ENCODE results near the gene CSNK1D.

DNA sequence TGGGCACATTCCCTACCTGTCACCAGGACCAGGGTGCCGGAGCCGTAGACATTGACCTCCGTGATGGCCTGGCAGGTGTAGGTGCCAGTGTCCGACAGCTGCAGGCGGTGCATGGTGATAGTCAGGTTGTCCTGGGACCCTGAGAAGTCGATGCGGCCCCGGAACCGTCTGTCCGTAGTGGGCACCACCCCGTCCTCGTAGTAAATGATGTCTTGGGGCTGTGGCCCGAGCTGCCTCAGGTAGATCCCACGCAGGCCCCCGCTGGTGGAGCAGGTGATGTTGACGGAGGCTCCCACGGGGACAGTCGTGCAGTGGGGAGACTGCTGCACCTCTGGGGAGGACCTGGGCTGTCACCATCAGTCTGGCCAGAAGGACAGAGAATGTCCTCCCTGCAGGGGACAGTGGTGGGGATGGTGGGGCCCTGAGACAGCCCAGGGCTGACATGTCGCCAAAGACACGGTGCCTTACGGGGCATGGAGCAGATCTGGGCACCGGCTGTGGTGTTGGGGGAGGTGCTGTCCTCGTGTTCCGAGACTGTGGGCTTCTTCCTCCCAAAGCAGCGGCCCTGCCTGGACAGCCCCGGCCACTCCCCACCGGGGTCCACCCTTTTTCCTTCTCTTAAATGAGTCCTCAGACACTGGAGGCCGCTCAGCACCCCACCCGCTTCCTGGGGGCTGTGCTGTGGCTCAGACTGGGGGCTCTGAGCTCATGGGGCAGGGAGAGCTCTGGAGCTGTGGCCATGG is 43.3 kb upstream of the CSNK1D start:
- TF ChIP-seq, protein P1, sequence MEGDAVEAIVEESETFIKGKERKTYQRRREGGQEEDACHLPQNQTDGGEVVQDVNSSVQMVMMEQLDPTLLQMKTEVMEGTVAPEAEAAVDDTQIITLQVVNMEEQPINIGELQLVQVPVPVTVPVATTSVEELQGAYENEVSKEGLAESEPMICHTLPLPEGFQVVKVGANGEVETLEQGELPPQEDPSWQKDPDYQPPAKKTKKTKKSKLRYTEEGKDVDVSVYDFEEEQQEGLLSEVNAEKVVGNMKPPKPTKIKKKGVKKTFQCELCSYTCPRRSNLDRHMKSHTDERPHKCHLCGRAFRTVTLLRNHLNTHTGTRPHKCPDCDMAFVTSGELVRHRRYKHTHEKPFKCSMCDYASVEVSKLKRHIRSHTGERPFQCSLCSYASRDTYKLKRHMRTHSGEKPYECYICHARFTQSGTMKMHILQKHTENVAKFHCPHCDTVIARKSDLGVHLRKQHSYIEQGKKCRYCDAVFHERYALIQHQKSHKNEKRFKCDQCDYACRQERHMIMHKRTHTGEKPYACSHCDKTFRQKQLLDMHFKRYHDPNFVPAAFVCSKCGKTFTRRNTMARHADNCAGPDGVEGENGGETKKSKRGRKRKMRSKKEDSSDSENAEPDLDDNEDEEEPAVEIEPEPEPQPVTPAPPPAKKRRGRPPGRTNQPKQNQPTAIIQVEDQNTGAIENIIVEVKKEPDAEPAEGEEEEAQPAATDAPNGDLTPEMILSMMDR (IDR thresholded peaks at IDR 0.05): no peak
- TF ChIP-seq RELA (CRISPR knock-in tag; IDR thresholded peaks at IDR 0.05; ENCODE audit: borderline replicate concordance) (no peak), ZNF423 (CRISPR knock-in tag; IDR thresholded peaks at IDR 0.05) (no peak), MYBL2 (CRISPR knock-in tag; IDR thresholded peaks at IDR 0.05) (no peak), CBFB (CRISPR knock-in tag; IDR thresholded peaks at IDR 0.05; ENCODE audit: low read depth) (no peak), NR1H2 (CRISPR knock-in tag; IDR thresholded peaks at IDR 0.05) (no peak)
- TF ChIP-seq, protein P2, sequence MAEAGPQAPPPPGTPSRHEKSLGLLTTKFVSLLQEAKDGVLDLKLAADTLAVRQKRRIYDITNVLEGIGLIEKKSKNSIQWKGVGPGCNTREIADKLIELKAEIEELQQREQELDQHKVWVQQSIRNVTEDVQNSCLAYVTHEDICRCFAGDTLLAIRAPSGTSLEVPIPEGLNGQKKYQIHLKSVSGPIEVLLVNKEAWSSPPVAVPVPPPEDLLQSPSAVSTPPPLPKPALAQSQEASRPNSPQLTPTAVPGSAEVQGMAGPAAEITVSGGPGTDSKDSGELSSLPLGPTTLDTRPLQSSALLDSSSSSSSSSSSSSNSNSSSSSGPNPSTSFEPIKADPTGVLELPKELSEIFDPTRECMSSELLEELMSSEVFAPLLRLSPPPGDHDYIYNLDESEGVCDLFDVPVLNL (CRISPR knock-in tag; IDR thresholded peaks at IDR 0.05; ENCODE audit: borderline replicate concordance, low read depth): no peak
- TF ChIP-seq, protein P3, sequence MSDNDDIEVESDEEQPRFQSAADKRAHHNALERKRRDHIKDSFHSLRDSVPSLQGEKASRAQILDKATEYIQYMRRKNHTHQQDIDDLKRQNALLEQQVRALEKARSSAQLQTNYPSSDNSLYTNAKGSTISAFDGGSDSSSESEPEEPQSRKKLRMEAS (CRISPR knock-in tag; IDR thresholded peaks at IDR 0.05): no peak
- TF ChIP-seq, protein P4, sequence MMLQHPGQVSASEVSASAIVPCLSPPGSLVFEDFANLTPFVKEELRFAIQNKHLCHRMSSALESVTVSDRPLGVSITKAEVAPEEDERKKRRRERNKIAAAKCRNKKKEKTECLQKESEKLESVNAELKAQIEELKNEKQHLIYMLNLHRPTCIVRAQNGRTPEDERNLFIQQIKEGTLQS (CRISPR knock-in tag; conservative IDR thresholded peaks at IDR 0.05): no peak
- TF ChIP-seq, protein P5, sequence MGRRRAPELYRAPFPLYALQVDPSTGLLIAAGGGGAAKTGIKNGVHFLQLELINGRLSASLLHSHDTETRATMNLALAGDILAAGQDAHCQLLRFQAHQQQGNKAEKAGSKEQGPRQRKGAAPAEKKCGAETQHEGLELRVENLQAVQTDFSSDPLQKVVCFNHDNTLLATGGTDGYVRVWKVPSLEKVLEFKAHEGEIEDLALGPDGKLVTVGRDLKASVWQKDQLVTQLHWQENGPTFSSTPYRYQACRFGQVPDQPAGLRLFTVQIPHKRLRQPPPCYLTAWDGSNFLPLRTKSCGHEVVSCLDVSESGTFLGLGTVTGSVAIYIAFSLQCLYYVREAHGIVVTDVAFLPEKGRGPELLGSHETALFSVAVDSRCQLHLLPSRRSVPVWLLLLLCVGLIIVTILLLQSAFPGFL (CRISPR knock-in tag; IDR thresholded peaks at IDR 0.05; ENCODE audit: borderline replicate concordance): no peak
